Upper lobe of left lung (tissue), 6 donors: ENCODE data around the gene IQCM. TPM values are rescaled to one million over a fixed set of nuclear protein-coding genes. Genes with fewer than 3 reads are reported as not detected.

ENCODE experiments used
- ATAC-seq, 2 donors: fragments of 200-7000 bp; cut with Tn5 transposase; one replicate each; pipeline ENCODE4 v1.9.1; 2022; ENCODE audit warnings: mild to moderate bottlenecking in 2 of 2, moderate library complexity in 2 of 2; ENCODE audit not compliant: low FRiP score in 2 of 2
- DNase-seq, 2 donors: peaks; one replicate each; pipeline ENCODE4 v3.0.0-alpha.2; 2019 to 2020
- H3K27ac ChIP-seq, 4 donors: fragments of 200-600 bp; sonication (generic); one replicate each; pipeline ENCODE4 v1.5.1; 2016 to 2019
- H3K27me3 ChIP-seq, 4 donors: fragments of 200-600 bp; sonication (generic); one replicate each; pipeline ENCODE4 v1.5.1; 2017 to 2019
- H3K36me3 ChIP-seq, 4 donors: fragments of 200-600 bp; sonication (generic); one replicate each; pipeline ENCODE4 v1.5.1; 2016 to 2019
- H3K4me1 ChIP-seq, 4 donors: fragments of 200-600 bp; sonication (generic); one replicate each; pipeline ENCODE4 v1.5.1; 2018 to 2019
- H3K4me3 ChIP-seq, 4 donors: fragments of 200-600 bp; sonication (generic); one replicate each; pipeline ENCODE4 v1.5.1; 2017 to 2019; ENCODE audit warnings: mild to moderate bottlenecking in 2 of 4, moderate library complexity in 1 of 4
- H3K9me3 ChIP-seq, 4 donors: fragments of 200-600 bp; sonication (generic); one replicate each; pipeline ENCODE4 v1.5.1; 2018 to 2019
- EP300 ChIP-seq, 4 donors: sonication (generic); formaldehyde crosslinking; IDR thresholded peaks; one replicate each; pipeline ENCODE4 v1.5.1; 2017; ENCODE audit warnings: antibody characterized with exemption in 4 of 4, control low read depth in 2 of 4
- POLR2A ChIP-seq, 4 donors: fragments of 450-650 bp; IDR thresholded peaks; one replicate each; pipeline ENCODE4 v1.5.1; 2016 to 2017; ENCODE audit warnings: antibody characterized with exemption in 4 of 4, mild to moderate bottlenecking in 2 of 4
- POLR2AphosphoS5 ChIP-seq, 2 donors: sonication (generic); formaldehyde crosslinking; IDR thresholded peaks; one replicate each; pipeline ENCODE4 v1.5.1; 2017; ENCODE audit warnings: antibody characterized with exemption in 2 of 2
- WGBS, 2 donors: methylation state at CpG; one replicate each; pipeline ENCODE4 v1.1.5; 2017 to 2018; 5-methylcytosine and 5-hydroxymethylcytosine counted together
- total RNA-seq, 6 donors: library from RNA; depleted of rRNA in 4 of 6; stranded (reverse); fragments of >200 nt in 4 of 6; gene quantifications; one replicate each; pipeline versions ENCODE4 v1.1.0 to v1.2.1, GENCODE V29; 2016 to 2021
- TF ChIP-seq, protein P1 (sequence below), 6 experiments: fragments of 450-650 bp in 4 of 6; fragments of 200-600 bp in 2 of 6; sonication (generic) in 2 of 6; IDR thresholded peaks; one replicate each; pipeline ENCODE4 v1.5.1; 2016 to 2019; ENCODE audit warnings: antibody characterized with exemption in 6 of 6
- donor health status: DM: no; HTN: no; CAD: no; lungs with moderate emphysema.
- donor health status: DM: no; HTN: yes; CAD: no; lungs with severe emphysema.

IQCM gene
- total RNA-seq, 6 donors from 2014 or later, result not detected

- Histone ChIP-seq H3K4me1 (no peaks in the 10 kb centered on the region), H3K27ac (no peak overlapping the region), H3K27me3 (no peaks in the 10 kb centered on the region), H3K4me3 (no peak overlapping the region), H3K9me3 (no peaks in the 10 kb centered on the region), H3K36me3 (no peaks in the 10 kb centered on the region)
- 92 to 94% methylated on average over 3 of the region's 3 CpGs for WGBS, 2 donors
- no peak for DNase-seq
- ATAC-seq, result no peak
- TF ChIP-seq POLR2AphosphoS5 (IDR thresholded peaks at IDR 0.05) (no peak), POLR2A (IDR thresholded peaks at IDR 0.05) (no peak), EP300 (IDR thresholded peaks at IDR 0.05) (no peak)
- TF ChIP-seq, protein P1, sequence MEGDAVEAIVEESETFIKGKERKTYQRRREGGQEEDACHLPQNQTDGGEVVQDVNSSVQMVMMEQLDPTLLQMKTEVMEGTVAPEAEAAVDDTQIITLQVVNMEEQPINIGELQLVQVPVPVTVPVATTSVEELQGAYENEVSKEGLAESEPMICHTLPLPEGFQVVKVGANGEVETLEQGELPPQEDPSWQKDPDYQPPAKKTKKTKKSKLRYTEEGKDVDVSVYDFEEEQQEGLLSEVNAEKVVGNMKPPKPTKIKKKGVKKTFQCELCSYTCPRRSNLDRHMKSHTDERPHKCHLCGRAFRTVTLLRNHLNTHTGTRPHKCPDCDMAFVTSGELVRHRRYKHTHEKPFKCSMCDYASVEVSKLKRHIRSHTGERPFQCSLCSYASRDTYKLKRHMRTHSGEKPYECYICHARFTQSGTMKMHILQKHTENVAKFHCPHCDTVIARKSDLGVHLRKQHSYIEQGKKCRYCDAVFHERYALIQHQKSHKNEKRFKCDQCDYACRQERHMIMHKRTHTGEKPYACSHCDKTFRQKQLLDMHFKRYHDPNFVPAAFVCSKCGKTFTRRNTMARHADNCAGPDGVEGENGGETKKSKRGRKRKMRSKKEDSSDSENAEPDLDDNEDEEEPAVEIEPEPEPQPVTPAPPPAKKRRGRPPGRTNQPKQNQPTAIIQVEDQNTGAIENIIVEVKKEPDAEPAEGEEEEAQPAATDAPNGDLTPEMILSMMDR (IDR thresholded peaks at IDR 0.05), result no peak
These were observed 20.9 kb upstream of the IQCM start for GRCh38 chr4:149836546-149836945.

GRCh38 chr4:149835280-149835679, 19.6 kb upstream of the IQCM start:
- Histone ChIP-seq H3K36me3 (no peaks in the 10 kb centered on the region), H3K4me3 (no peak overlapping the region), H3K27me3 (no peaks in the 10 kb centered on the region), H3K27ac (no peak overlapping the region), H3K9me3 (no peaks in the 10 kb centered on the region), H3K4me1 (no peaks in the 10 kb centered on the region)
- WGBS, 2 donors, result 92% methylated on average over 11 to 15 of the region's 15 CpGs
- DNase-seq, result peak in 1 of 2 donors; percentile 42
- TF ChIP-seq, protein P1 (IDR thresholded peaks at IDR 0.05), result no peak
- no peak for TF ChIP-seq EP300 (IDR thresholded peaks at IDR 0.05)
- TF ChIP-seq POLR2AphosphoS5 (IDR thresholded peaks at IDR 0.05), result no peak
- no peak for TF ChIP-seq POLR2A (IDR thresholded peaks at IDR 0.05)
- no peak for ATAC-seq

GRCh38 chr4:149831656-149832208, 16.1 kb upstream of the IQCM start:
- TF ChIP-seq POLR2A (IDR thresholded peaks at IDR 0.05) (no peak), EP300 (IDR thresholded peaks at IDR 0.05) (no peak), POLR2AphosphoS5 (IDR thresholded peaks at IDR 0.05) (no peak)
- TF ChIP-seq, protein P1 (IDR thresholded peaks at IDR 0.05), result no peak
- H3K27ac ChIP-seq, result no peak overlapping the region
- no peaks in the 10 kb centered on the region for H3K36me3 ChIP-seq
- ATAC-seq, result no peak
- no peak for DNase-seq
- H3K4me1 ChIP-seq, result no peaks in the 10 kb centered on the region
- H3K27me3 ChIP-seq, result no peaks in the 10 kb centered on the region
- H3K9me3 ChIP-seq, result no peaks in the 10 kb centered on the region
- no peak overlapping the region for H3K4me3 ChIP-seq

DNA sequence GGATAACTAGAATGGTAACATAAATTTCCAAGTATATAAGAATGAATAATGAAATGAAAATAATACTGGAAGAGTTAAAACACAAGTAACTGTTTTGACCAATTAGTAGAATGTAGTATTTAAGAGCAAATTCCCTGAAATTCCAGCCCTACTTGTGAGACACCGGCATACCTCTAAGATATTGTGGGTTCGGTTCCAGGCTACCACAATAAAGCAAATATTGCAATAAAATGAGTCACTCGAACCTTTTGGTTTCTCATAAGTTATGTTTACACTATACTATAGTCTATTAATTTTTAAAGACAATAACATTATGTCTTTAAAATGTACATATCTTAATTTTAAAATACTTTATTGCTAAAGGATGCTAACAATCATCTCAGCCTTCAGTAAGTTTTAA, 15.2 kb upstream of the IQCM start:
- TF ChIP-seq, protein P1 (IDR thresholded peaks at IDR 0.05), result no peak
- TF ChIP-seq POLR2A (IDR thresholded peaks at IDR 0.05) (no peak), EP300 (IDR thresholded peaks at IDR 0.05) (no peak), POLR2AphosphoS5 (IDR thresholded peaks at IDR 0.05) (no peak)
- H3K27ac ChIP-seq, result no peak overlapping the region
- H3K4me3 ChIP-seq, result no peak overlapping the region
- no peaks in the 10 kb centered on the region for H3K36me3 ChIP-seq
- H3K4me1 ChIP-seq, result no peaks in the 10 kb centered on the region
- 84 to 85% methylated on average over 3 of the region's 3 CpGs for WGBS, 2 donors
- DNase-seq (no peak), ATAC-seq (no peak)
- no peaks in the 10 kb centered on the region for H3K9me3 ChIP-seq
- no peaks in the 10 kb centered on the region for H3K27me3 ChIP-seq

DNA sequence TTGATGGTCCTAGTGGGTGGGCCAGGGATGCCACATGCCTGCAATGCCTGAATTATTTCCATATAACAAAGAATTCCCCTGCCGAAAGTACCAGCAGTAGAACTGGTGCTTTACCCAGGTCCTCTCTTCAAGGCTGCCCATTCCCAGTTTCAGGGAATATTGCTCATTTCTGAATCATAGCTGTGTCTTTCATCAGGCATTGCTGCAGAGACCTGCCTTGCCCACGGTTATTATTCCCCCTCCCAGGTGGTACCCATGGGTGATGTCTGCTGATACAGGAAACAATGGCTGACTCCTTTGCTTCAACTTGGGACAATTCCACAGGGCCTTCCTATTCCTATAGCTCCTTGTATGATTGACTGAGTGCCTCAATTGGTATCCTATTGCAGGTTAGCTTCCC, 9.7 kb upstream of the IQCM start:
- TF ChIP-seq, protein P1 (IDR thresholded peaks at IDR 0.05), result no peak
- no peak for TF ChIP-seq EP300 (IDR thresholded peaks at IDR 0.05)
- TF ChIP-seq POLR2AphosphoS5 (IDR thresholded peaks at IDR 0.05), result no peak
- TF ChIP-seq POLR2A (IDR thresholded peaks at IDR 0.05), result no peak
- DNase-seq, result no peak
- ATAC-seq, result no peak
- H3K4me3 ChIP-seq, result no peak overlapping the region
- no peaks in the 10 kb centered on the region for H3K36me3 ChIP-seq
- H3K4me1 ChIP-seq, result no peaks in the 10 kb centered on the region
- H3K27ac ChIP-seq, result no peak overlapping the region
- no peaks in the 10 kb centered on the region for H3K27me3 ChIP-seq
- WGBS, 2 donors, result 93 to 95% methylated on average over 2 of the region's 2 CpGs
- H3K9me3 ChIP-seq, result no peaks in the 10 kb centered on the region
